Fibroblast of lung (primary cell): ENCODE results near the gene PADI2. TPM values are rescaled to one million over a fixed set of nuclear protein-coding genes. Genes with fewer than 3 reads are reported as not detected.
A peak's percentile ranks its signal among the peaks of the same experiment; 100 is the strongest.

Source experiments
- DNase-seq, 2 donors: peaks; one replicate each; pipeline versions ENCODE4 v3.0.0 to v3.0.0-alpha.2; 2010; ENCODE audit warnings: low read depth in 2 of 2
- H2AFZ ChIP-seq: 2 replicates; pipeline ENCODE4 v1.5.1; 2012; ENCODE audit warnings: low read length, control low read depth, inconsistent platforms
- H3K27ac ChIP-seq: 2 replicates; pipeline ENCODE4 v1.5.1; 2011; ENCODE audit warnings: low read length, control low read depth; ENCODE audit not compliant: insufficient read depth
- H3K27me3 ChIP-seq: 2 replicates; pipeline ENCODE4 v1.5.1; 2011; ENCODE audit warnings: mild to moderate bottlenecking, low read length; ENCODE audit not compliant: control insufficient read depth, insufficient read depth
- H3K36me3 ChIP-seq: 2 replicates; pipeline ENCODE4 v1.5.1; 2011; ENCODE audit warnings: low read length; ENCODE audit not compliant: control insufficient read depth, insufficient read depth
- H3K4me1 ChIP-seq: 2 replicates; pipeline ENCODE4 v1.5.1; 2011; ENCODE audit warnings: low read length; ENCODE audit not compliant: control insufficient read depth, insufficient read depth; ENCODE audit errors: extremely low read depth
- H3K4me2 ChIP-seq: 2 replicates; pipeline ENCODE4 v1.5.1; 2011; ENCODE audit warnings: low read length, control low read depth; ENCODE audit not compliant: insufficient read depth; ENCODE audit errors: extremely low read depth
- H3K4me3 ChIP-seq, 4 experiments: fragments of 200-600 bp in 1 of 4; sonication (generic) in 1 of 4; replicated peaks in 1 of 4; 2 replicates each; pipeline ENCODE4 v1.5.1; 2011 to 2016; ENCODE audit warnings: low read length in 4 of 4, low read depth in 3 of 4, mild to moderate bottlenecking in 3 of 4, control low read depth in 2 of 4, inconsistent platforms in 1 of 4, mixed read lengths in 1 of 4; ENCODE audit not compliant: insufficient read depth in 1 of 4; ENCODE audit errors: control extremely low read depth in 1 of 4
- H3K79me2 ChIP-seq: 2 replicates; pipeline ENCODE4 v1.5.1; 2012; ENCODE audit warnings: mild to moderate bottlenecking, low read length, inconsistent platforms; ENCODE audit not compliant: control insufficient read depth, insufficient read depth
- H3K9ac ChIP-seq: 2 replicates; pipeline ENCODE4 v1.5.1; 2011; ENCODE audit warnings: mild to moderate bottlenecking, low read length, control low read depth; ENCODE audit not compliant: insufficient read depth
- H3K9me3 ChIP-seq: 2 replicates; pipeline ENCODE4 v1.5.1; 2012; ENCODE audit warnings: low read depth, low read length; ENCODE audit not compliant: control insufficient read depth, insufficient read depth
- H4K20me1 ChIP-seq: 2 replicates; pipeline ENCODE4 v1.5.1; 2011; ENCODE audit warnings: low read length; ENCODE audit not compliant: control insufficient read depth, insufficient read depth; ENCODE audit errors: extremely low read depth
- EZH2 ChIP-seq: IDR thresholded peaks from 2 replicates; pipeline ENCODE4 v1.5.1; 2012; ENCODE audit warnings: low read length, control low read depth, mild to moderate bottlenecking; ENCODE audit errors: missing control alignments
- polyA plus RNA-seq, 2 donors: library from polyadenylated mRNA; depleted of rRNA in 1 of 2; stranded (reverse) in 1 of 2; unstranded in 1 of 2; fragments of >200 nt; gene quantifications; 2 replicates each; pipeline ENCODE4 v1.2.1, GENCODE V29; 2011 to 2012; ENCODE audit warnings: missing spikeins in 1 of 2
- total RNA-seq: library from RNA; depleted of rRNA; stranded (reverse); fragments of >200 nt; gene quantifications from 2 replicates; pipeline ENCODE4 v1.2.1, GENCODE V29; 2014
- TF ChIP-seq, protein P1 (sequence below), 2 donors: IDR thresholded peaks in 1 of 2; conservative IDR thresholded peaks in 1 of 2; 1 replicate in 1 of 2; 2 replicates in 1 of 2; pipeline ENCODE4 v1.5.1; 2011 to 2012; ENCODE audit warnings: low read length in 2 of 2, control low read depth in 1 of 2, inconsistent platforms in 1 of 2, low read depth in 1 of 2, mild to moderate bottlenecking in 1 of 2

PADI2 gene
- total and polyA plus RNA-seq, 2 donors (not counting 1 experiment from before 2014, with no cell fraction given): 0.03 TPM; not detected in 1

DNA sequence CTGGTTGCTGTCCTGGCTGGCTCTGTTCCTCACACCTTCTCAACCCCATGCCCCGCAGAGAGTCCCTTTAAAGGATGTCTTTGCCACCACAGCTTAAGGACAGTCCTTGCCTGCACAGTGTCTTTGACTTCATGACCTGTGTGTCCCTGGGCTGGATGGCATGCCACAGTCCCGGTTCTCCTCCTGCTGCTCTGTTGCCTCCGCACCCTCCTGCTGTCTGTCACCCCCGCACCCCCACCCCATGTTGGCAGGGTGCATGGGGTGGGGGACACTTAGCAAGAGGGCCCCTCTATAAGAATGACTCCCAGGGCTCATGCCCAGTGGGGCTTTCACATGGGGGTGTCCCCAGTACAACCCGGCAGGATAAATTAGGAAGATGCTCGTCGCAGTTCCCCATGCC, 44.1 kb upstream of the PADI2 start:
- H3K27me3 ChIP-seq: no peaks in the 10 kb centered on the region

DNA sequence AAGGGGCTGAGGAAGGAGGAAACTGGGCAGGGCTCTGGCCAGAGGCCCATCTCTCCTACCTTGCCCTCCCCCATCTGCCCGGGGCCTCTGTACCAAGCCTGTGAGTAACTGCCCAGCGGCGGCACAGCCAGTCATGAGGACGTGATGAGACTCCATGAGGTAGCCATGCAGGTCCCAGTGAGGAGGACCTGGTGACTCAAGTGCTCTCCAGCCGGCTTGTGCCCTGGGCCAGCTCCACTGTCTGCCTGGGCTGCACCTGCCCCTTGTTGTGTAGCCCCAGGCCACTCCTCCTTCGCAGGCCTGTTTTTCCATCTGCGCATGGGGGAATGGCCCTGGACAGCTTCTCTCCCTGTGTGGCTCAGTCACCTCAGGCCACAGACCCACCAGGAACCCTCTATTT, 43.7 kb upstream of the PADI2 start:
- no peak overlapping the region for H3K9ac ChIP-seq
- no peak overlapping the region for H3K4me3 ChIP-seq
- peaks cover under 1% of the 10 kb centered on the region for H3K4me1 ChIP-seq
- H3K79me2 ChIP-seq: no peaks in the 10 kb centered on the region
- H2AFZ ChIP-seq: no peak overlapping the region
- no peaks in the 10 kb centered on the region for H3K27me3 ChIP-seq
- peak in 1 of 2 donors; percentile 31 for DNase-seq
- no peak overlapping the region for H3K4me2 ChIP-seq
- H3K36me3 ChIP-seq: no peaks in the 10 kb centered on the region
- no peaks in the 10 kb centered on the region for H3K9me3 ChIP-seq
- H3K27ac ChIP-seq: no peak overlapping the region
- no peaks in the 10 kb centered on the region for H4K20me1 ChIP-seq
- no peak for TF ChIP-seq EZH2
- TF ChIP-seq, protein P1, sequence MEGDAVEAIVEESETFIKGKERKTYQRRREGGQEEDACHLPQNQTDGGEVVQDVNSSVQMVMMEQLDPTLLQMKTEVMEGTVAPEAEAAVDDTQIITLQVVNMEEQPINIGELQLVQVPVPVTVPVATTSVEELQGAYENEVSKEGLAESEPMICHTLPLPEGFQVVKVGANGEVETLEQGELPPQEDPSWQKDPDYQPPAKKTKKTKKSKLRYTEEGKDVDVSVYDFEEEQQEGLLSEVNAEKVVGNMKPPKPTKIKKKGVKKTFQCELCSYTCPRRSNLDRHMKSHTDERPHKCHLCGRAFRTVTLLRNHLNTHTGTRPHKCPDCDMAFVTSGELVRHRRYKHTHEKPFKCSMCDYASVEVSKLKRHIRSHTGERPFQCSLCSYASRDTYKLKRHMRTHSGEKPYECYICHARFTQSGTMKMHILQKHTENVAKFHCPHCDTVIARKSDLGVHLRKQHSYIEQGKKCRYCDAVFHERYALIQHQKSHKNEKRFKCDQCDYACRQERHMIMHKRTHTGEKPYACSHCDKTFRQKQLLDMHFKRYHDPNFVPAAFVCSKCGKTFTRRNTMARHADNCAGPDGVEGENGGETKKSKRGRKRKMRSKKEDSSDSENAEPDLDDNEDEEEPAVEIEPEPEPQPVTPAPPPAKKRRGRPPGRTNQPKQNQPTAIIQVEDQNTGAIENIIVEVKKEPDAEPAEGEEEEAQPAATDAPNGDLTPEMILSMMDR (conservative IDR thresholded peaks at IDR 0.05 in 1 of 2, IDR thresholded peaks at IDR 0.05 in 1 of 2; ENCODE audit: low read depth in 1 of 2, low read length in 2 of 2): no peak

More for the DNA sequence above, 44.1 kb upstream of the PADI2 start:
- Histone ChIP-seq H3K4me1 (peaks cover 5% of the 10 kb centered on the region), H3K9ac (no peak overlapping the region), H2AFZ (no peak overlapping the region), H4K20me1 (no peaks in the 10 kb centered on the region), H3K79me2 (no peaks in the 10 kb centered on the region), H3K4me3 (no peak overlapping the region), H3K36me3 (no peaks in the 10 kb centered on the region), H3K4me2 (no peak overlapping the region), H3K27ac (no peak overlapping the region), H3K9me3 (no peaks in the 10 kb centered on the region)
- no peak for DNase-seq
- TF ChIP-seq EZH2: no peak
- TF ChIP-seq, protein P1 (conservative IDR thresholded peaks at IDR 0.05 in 1 of 2, IDR thresholded peaks at IDR 0.05 in 1 of 2; ENCODE audit: low read depth in 1 of 2, low read length in 2 of 2): no peak

DNA sequence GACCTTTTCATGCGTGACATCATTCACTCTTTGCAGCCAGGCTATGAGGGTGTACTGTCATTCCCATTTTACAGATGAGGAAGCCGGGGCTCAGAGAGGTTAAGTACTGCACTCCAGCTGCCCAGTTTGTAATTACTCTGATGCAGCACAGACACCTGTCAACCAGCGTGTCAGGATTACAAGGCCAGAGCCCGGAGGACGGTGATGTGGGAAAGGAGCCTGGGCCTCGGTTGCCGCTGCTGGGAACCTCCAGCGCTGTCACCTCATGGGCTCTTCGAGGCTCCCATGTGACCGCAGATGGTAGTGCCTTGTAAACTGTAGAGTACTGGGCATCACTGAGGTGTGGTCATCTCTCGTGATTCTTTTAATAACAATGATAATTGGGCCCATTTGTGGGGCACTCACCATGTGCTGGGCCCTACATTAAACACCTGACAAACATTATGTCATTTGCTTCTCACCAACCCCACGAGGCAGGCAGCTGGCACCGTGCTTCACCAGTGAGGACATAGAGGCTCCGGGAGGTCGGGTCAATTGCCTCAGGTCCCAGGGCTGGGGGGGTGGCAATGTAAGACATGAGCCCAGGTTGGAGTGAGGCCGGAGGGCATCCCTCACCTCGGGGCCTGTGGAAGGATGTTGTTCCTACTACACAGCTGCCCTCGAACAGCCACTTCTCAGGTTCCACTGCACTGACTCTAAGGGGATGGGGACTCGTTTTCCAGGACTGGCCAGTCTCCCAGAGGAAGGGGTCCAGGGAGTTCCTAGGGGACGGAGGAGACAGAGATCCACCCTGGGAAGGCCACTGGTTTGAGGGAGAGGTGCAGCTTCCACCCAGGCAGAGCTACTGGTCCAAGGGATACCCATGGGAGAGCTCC, 42.9 kb upstream of the PADI2 start:
- no peak overlapping the region for H3K27ac ChIP-seq
- no peak overlapping the region for H2AFZ ChIP-seq
- H3K9me3 ChIP-seq: no peaks in the 10 kb centered on the region
- H3K4me3 ChIP-seq: no peak overlapping the region
- H3K79me2 ChIP-seq: no peaks in the 10 kb centered on the region
- no peaks in the 10 kb centered on the region for H3K4me1 ChIP-seq
- no peaks in the 10 kb centered on the region for H3K27me3 ChIP-seq
- no peak for TF ChIP-seq EZH2
- TF ChIP-seq, protein P1 (conservative IDR thresholded peaks at IDR 0.05 in 1 of 2, IDR thresholded peaks at IDR 0.05 in 1 of 2; ENCODE audit: low read depth in 1 of 2, low read length in 2 of 2): no peak
- H3K9ac ChIP-seq: no peak overlapping the region
- no peaks in the 10 kb centered on the region for H4K20me1 ChIP-seq
- H3K36me3 ChIP-seq: no peaks in the 10 kb centered on the region
- DNase-seq: no peak
- no peak overlapping the region for H3K4me2 ChIP-seq
